ENCODE data around the gene AKR1D1.
"Not testable (repeated sequence)": the region's sequence is repeated elsewhere in the genome, so short reads cannot be mapped to it uniquely, and the experiment has no call there.

Gene AKR1D1

GRCh38 chr7:138074540-138074939 is 1.7 kb upstream of the AKR1D1 start:
- DNase-seq: no peak

- no peak for DNase-seq
These were observed 909 bp upstream of the AKR1D1 start for GRCh38 chr7:138075350-138075749.

GRCh38 chr7:138075786-138076185 is 473 bp upstream of the AKR1D1 start:
- not testable (repeated sequence) for DNase-seq

GRCh38 chr7:138077809-138078208 is 1.6 kb downstream of the AKR1D1 start:
- no peak for DNase-seq

- DNase-seq: no peak
These were observed 2.9 kb downstream of the AKR1D1 start for GRCh38 chr7:138079137-138079536.

GRCh38 chr7:138081868-138082267 is 5.6 kb downstream of the AKR1D1 start:
- DNase-seq: no peak

GRCh38 chr7:138083859-138084258 is 7.6 kb downstream of the AKR1D1 start:
- no peak for DNase-seq

GRCh38 chr7:138086563-138087270 is 10.5 kb downstream of the AKR1D1 start:
- DNase-seq: no peak

- no peak for DNase-seq
These were observed 13.0 kb downstream of the AKR1D1 start for GRCh38 chr7:138089080-138089901.

- no peak for DNase-seq
These were observed 14.8 kb downstream of the AKR1D1 start for GRCh38 chr7:138091032-138091431.

- not testable (repeated sequence) for DNase-seq
These were observed 15.6 kb downstream of the AKR1D1 start for GRCh38 chr7:138091840-138092239.

GRCh38 chr7:138092486-138093028 is 16.3 kb downstream of the AKR1D1 start:
- no peak for DNase-seq

- DNase-seq: no peak
These were observed 20.0 kb downstream of the AKR1D1 start for GRCh38 chr7:138095972-138096935.

- DNase-seq: no peak
These were observed 20.9 kb downstream of the AKR1D1 start for GRCh38 chr7:138097064-138097741.

GRCh38 chr7:138099813-138100212 is 23.6 kb downstream of the AKR1D1 start:
- DNase-seq: no peak

GRCh38 chr7:138105221-138105620 is 29.0 kb downstream of the AKR1D1 start:
- no peak for DNase-seq

- DNase-seq: no peak
These were observed 38.8 kb downstream of the AKR1D1 start for GRCh38 chr7:138115047-138115446.

GRCh38 chr7:138116141-138116540 is 39.9 kb downstream of the AKR1D1 start:
- no peak for DNase-seq

GRCh38 chr7:138116892-138117291 is 40.6 kb downstream of the AKR1D1 start:
- no peak for DNase-seq

- DNase-seq: no peak
These were observed 44.0 kb downstream of the AKR1D1 start for GRCh38 chr7:138120140-138120827.

GRCh38 chr7:138122162-138122561 is 45.9 kb downstream of the AKR1D1 start:
- no peak for DNase-seq

GRCh38 chr7:138125119-138125518 is 48.9 kb downstream of the AKR1D1 start:
- DNase-seq: no peak
